Mesendoderm (in vitro differentiated cells): ENCODE results near the gene HJV.

Experiments used
- DNase-seq: peaks from one replicate; pipeline ENCODE4 v3.0.0; 2013
- H2AK5ac ChIP-seq: 2 replicates; pipeline ENCODE4 v1.6.1; 2013; ENCODE audit warnings: low read length, inconsistent platforms
- H2BK120ac ChIP-seq: 2 replicates; pipeline ENCODE4 v1.6.1; 2013; ENCODE audit warnings: low read depth, mild to moderate bottlenecking, low read length, moderate library complexity, mixed read lengths
- H2BK15ac ChIP-seq: replicated peaks from 2 replicates; pipeline ENCODE4 v1.6.1; 2013; ENCODE audit warnings: low read depth, mild to moderate bottlenecking, moderate library complexity
- H2BK5ac ChIP-seq: 2 replicates; pipeline ENCODE4 v1.6.1; 2013; ENCODE audit warnings: low read length, inconsistent platforms
- H3K18ac ChIP-seq: 2 replicates; pipeline ENCODE4 v1.6.1; 2013; ENCODE audit warnings: mild to moderate bottlenecking, low read length, mixed read lengths
- H3K23ac ChIP-seq: one replicate; pipeline ENCODE4 v1.6.1; 2013; ENCODE audit warnings: low read length
- H3K27ac ChIP-seq: 2 replicates; pipeline ENCODE4 v1.5.1; 2013; ENCODE audit warnings: low read depth, mild to moderate bottlenecking, inconsistent platforms, low read length, moderate library complexity
- H3K27me3 ChIP-seq: 2 replicates; pipeline ENCODE4 v1.6.1; 2013; ENCODE audit warnings: low read length, control low read depth, mild to moderate bottlenecking, inconsistent platforms; ENCODE audit not compliant: insufficient read depth, poor library complexity
- H3K36me3 ChIP-seq: 2 replicates; pipeline ENCODE4 v1.6.1; 2013; ENCODE audit warnings: low read length, inconsistent platforms; ENCODE audit not compliant: control insufficient read depth, insufficient read depth
- H3K4ac ChIP-seq: one replicate; pipeline ENCODE4 v1.6.1; 2013; ENCODE audit warnings: low read depth, mild to moderate bottlenecking, low read length, moderate library complexity
- H3K4me1 ChIP-seq: 2 replicates; pipeline ENCODE4 v1.6.1; 2013; ENCODE audit warnings: low read depth, low read length, inconsistent platforms; ENCODE audit not compliant: control insufficient read depth
- H3K4me2 ChIP-seq: 2 replicates; pipeline ENCODE4 v1.6.1; 2013; ENCODE audit warnings: low read length
- H3K4me3 ChIP-seq: 2 replicates; pipeline ENCODE4 v1.5.1; 2013; ENCODE audit warnings: mild to moderate bottlenecking, low read length
- H3K56ac ChIP-seq: one replicate; pipeline ENCODE4 v1.6.1; 2013; ENCODE audit warnings: low read length
- H3K79me1 ChIP-seq: 2 replicates; pipeline ENCODE4 v1.6.1; 2013; ENCODE audit warnings: low read length, inconsistent platforms
- H3K79me2 ChIP-seq: 2 replicates; pipeline ENCODE4 v1.6.1; 2013; ENCODE audit warnings: mild to moderate bottlenecking, low read length; ENCODE audit not compliant: control insufficient read depth, insufficient read depth
- H3K9ac ChIP-seq: 2 replicates; pipeline ENCODE4 v1.6.1; 2013; ENCODE audit warnings: low read length, inconsistent platforms
- H4K5ac ChIP-seq: one replicate; pipeline ENCODE4 v1.6.1; 2013; ENCODE audit warnings: low read length
- H4K8ac ChIP-seq: one replicate; pipeline ENCODE4 v1.6.1; 2013; ENCODE audit warnings: low read depth, mild to moderate bottlenecking, control low read depth, low read length, moderate library complexity
- WGBS: extraction: QIAGEN DNeasy Blood & Tissue Kit; methylation state at CpG from one replicate; pipeline ENCODE4 v1.1.7; 2013; ENCODE audit warnings: low lambda C conversion rate, missing lambda C conversion rate; ENCODE audit not compliant: insufficient coverage; ENCODE audit errors: extremely low coverage; 5-methylcytosine and 5-hydroxymethylcytosine counted together

Gene HJV

DNA sequence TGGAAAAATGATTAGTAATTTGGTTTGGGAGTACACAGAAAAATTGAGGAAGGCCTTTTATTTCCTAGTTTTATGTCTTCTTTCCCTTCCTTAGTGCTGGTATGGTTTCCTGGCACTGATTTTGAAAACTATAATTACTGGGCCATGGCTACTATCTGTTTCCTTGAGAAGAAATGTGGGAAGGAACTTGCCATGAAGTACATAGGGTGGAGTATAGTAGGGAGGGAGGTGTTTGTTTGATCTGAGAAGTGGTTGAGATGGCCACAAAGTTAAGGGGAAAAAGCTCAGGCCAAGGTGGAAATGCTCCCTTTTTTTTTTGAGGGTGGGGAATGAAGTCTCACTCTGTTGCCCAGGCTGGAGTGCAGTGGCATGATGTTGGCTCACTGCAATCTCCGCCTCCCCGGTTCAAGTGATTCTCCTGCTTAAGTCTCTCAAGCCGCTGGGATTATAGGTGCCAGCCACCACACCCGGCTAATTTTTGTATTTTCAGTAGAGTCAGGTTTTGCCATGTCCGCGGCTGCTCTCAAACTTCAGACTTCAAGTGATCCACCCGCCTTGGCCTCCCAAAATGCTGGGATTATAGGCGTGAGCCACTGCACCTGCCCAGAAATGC lies 11.3 kb downstream of the HJV start:
- Histone ChIP-seq H2BK5ac (no peak overlapping the region), H3K36me3 (no peaks in the 10 kb centered on the region), H3K23ac (no peak overlapping the region), H3K9ac (no peak overlapping the region), H3K79me2 (no peaks in the 10 kb centered on the region), H3K18ac (no peak overlapping the region), H2BK120ac (no peak overlapping the region), H3K4ac (no peak overlapping the region), H4K5ac (no peak overlapping the region), H4K8ac (no peak overlapping the region), H3K27me3 (no peaks in the 10 kb centered on the region), H3K4me1 (no peaks in the 10 kb centered on the region), H3K56ac (no peak overlapping the region), H3K4me2 (no peak overlapping the region), H3K27ac (no peak overlapping the region), H3K79me1 (no peaks in the 10 kb centered on the region), H3K4me3 (no peak overlapping the region), H2AK5ac (no peak overlapping the region), H2BK15ac (no peak overlapping the region)
- WGBS = no CpG with 5 or more reads among the region's 8 CpGs
- no peak for DNase-seq

DNA sequence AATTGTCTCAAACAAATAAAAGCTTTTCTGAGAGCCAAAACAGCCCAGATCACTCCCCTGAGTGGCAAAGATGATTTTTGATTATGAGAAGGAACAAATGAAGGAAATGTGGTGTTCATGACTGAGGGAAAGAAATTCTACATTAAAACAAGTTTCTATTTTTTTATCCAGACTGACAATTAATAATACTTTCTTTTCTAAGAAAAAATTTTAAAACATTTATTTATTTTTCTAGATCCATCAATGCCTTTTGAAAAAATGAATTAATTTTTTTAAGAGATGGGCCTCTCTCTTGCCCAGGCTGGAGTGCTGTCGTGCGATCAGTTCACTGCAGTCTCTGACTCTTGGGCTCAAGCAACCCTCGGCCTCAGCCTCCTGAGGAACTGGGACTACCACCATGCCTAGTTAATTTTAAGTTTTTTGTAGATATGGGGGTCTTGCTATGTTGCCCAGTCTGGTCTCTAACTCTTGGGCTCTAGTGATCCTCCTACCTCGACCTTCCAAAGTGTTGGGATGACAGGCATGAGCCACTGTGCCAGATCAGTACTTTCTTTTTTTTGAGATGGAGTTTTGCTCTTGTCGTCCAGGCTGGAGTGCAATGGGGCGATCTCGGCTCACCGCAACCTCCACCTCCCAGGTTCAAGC lies 13.9 kb downstream of the HJV start:
- no peak overlapping the region for H3K18ac ChIP-seq
- H3K23ac ChIP-seq = no peak overlapping the region
- H2BK120ac ChIP-seq = no peak overlapping the region
- H3K27me3 ChIP-seq = no peaks in the 10 kb centered on the region
- no peak overlapping the region for H3K4me3 ChIP-seq
- no peak overlapping the region for H4K8ac ChIP-seq
- H2BK15ac ChIP-seq = no peak overlapping the region
- no peak overlapping the region for H3K4me2 ChIP-seq
- WGBS = no CpG with 5 or more reads among the region's 8 CpGs
- no peak overlapping the region for H3K27ac ChIP-seq
- H3K36me3 ChIP-seq = no peaks in the 10 kb centered on the region
- no peak overlapping the region for H2AK5ac ChIP-seq
- H2BK5ac ChIP-seq = no peak overlapping the region
- H3K79me1 ChIP-seq = no peaks in the 10 kb centered on the region
- no peak overlapping the region for H4K5ac ChIP-seq
- H3K79me2 ChIP-seq = no peaks in the 10 kb centered on the region
- H3K4ac ChIP-seq = peak overlapping the region; percentile 55
- DNase-seq = no peak
- H3K9ac ChIP-seq = no peak overlapping the region
- no peak overlapping the region for H3K56ac ChIP-seq
- no peaks in the 10 kb centered on the region for H3K4me1 ChIP-seq

DNA sequence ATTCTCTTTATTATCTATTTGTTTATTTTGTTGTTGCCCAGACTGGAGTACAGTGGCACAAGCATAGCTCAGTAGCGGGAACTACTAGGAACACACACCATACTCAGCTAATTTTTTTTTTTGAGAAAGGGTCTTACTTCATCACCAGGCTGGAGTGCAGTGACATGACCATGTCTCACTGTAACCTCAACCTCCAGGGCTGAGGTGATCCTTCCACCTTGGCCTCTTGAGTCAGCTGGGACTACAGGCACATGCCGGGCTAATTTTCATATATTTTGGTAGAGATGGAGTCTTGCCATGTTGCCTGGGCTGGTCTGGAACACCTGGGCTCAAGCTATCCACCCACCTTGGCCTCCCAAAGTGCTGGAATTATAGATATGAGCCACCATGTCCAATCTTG lies 19.8 kb downstream of the HJV start:
- Histone ChIP-seq H3K27me3 (no peaks in the 10 kb centered on the region), H3K79me1 (no peaks in the 10 kb centered on the region), H3K36me3 (no peaks in the 10 kb centered on the region), H3K4me3 (no peak overlapping the region), H3K79me2 (no peaks in the 10 kb centered on the region), H2BK120ac (no peak overlapping the region), H2AK5ac (no peak overlapping the region), H4K5ac (no peak overlapping the region), H3K56ac (no peak overlapping the region), H4K8ac (no peak overlapping the region), H2BK15ac (no peak overlapping the region), H3K4ac (no peak overlapping the region), H3K23ac (no peak overlapping the region), H3K4me1 (peaks cover 2% of the 10 kb centered on the region), H3K18ac (no peak overlapping the region), H3K27ac (no peak overlapping the region), H3K4me2 (no peak overlapping the region), H2BK5ac (no peak overlapping the region), H3K9ac (no peak overlapping the region)
- no peak for DNase-seq
- no CpG with 5 or more reads among the region's 2 CpGs for WGBS

DNA sequence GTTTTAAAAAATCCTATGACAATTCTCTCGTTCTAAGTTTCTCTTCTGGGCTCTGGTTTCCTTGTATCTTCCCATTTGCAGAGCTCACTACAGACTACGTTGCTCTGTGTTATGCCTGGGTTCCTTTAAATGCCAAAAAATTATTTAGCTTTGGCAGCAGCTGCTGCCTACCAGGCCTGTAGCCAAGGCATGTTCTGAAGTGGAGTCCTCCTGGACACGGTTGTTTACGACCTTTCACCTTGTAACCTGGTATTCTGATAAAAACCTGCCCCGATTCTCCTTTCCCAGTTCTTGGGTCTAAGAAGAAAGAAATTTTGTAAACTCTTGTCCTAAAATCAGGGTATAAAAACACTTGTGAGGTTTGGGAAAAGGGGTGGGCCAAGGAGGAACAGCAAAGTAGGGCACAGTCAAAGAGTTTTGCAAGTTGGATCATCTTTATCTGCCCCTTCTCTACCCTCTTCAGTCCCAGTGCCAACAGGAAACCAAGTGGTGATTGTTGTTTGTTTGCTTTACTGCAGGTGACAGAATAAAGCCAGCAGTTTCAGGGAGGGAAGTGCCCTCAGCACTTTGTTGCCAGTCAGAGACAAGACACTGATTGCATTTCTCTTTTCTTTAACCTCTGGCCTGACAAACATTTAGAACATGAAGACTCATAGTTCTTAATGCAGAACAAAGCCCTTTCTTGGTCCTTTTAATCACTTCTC lies 22.1 kb downstream of the HJV start:
- H3K4me3 ChIP-seq = no peak overlapping the region

DNA sequence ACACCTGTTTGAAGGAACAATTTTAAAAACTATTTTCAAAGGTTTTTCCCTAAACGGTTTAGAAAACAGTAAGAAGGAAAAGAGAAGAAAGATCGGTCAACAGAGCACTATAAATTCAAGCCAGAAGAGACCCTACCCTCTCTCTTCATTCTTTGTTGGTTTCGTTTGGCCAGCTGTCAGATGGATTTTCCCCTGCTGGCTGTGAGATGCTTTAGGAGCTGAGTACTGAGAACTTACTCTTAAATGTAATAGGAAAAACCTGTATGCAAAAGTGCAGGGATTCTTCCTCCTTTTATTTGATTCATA lies 23.9 kb downstream of the HJV start:
- Histone ChIP-seq H2BK5ac (no peak overlapping the region), H3K18ac (no peak overlapping the region), H3K4me2 (no peak overlapping the region), H3K56ac (no peak overlapping the region), H3K27ac (no peak overlapping the region), H3K4ac (no peak overlapping the region), H3K4me1 (peaks cover 2% of the 10 kb centered on the region), H3K36me3 (no peaks in the 10 kb centered on the region), H3K27me3 (no peaks in the 10 kb centered on the region), H3K79me2 (no peaks in the 10 kb centered on the region), H2AK5ac (no peak overlapping the region), H4K8ac (no peak overlapping the region), H3K79me1 (no peaks in the 10 kb centered on the region), H2BK15ac (no peak overlapping the region), H3K9ac (no peak overlapping the region), H2BK120ac (no peak overlapping the region), H3K23ac (no peak overlapping the region), H4K5ac (no peak overlapping the region), H3K4me3 (no peak overlapping the region)
- no peak for DNase-seq
- WGBS = no CpG with 5 or more reads among the region's 3 CpGs

More for the DNA sequence above, 22.1 kb downstream of the HJV start:
- Histone ChIP-seq H3K18ac (no peak overlapping the region), H3K56ac (no peak overlapping the region), H3K27ac (no peak overlapping the region), H2AK5ac (no peak overlapping the region), H3K36me3 (no peaks in the 10 kb centered on the region), H2BK15ac (peak overlapping the region; percentile 64), H4K8ac (no peak overlapping the region), H3K4me1 (peaks cover 2% of the 10 kb centered on the region), H3K4me2 (no peak overlapping the region), H2BK120ac (no peak overlapping the region), H3K79me1 (no peaks in the 10 kb centered on the region), H3K27me3 (no peaks in the 10 kb centered on the region), H3K4ac (no peak overlapping the region), H4K5ac (no peak overlapping the region), H2BK5ac (no peak overlapping the region), H3K79me2 (no peaks in the 10 kb centered on the region), H3K23ac (no peak overlapping the region), H3K9ac (no peak overlapping the region)
- DNase-seq = no peak
- WGBS = no CpG with 5 or more reads among the region's 5 CpGs
